Peyer's patch (tissue), 4 donors: ENCODE data around the gene EBF4. TPM values are rescaled to one million over a fixed set of nuclear protein-coding genes. Genes with fewer than 3 reads are reported as not detected.

ENCODE experiments used
- DNase-seq, 3 donors: peaks; one replicate each; pipeline ENCODE4 v3.0.0-alpha.2; 2017 to 2019
- H3K27ac ChIP-seq, 4 donors: fragments of 200-600 bp; sonication (generic); one replicate each; pipeline ENCODE4 v1.5.1; 2016 to 2019
- H3K27me3 ChIP-seq, 2 donors: fragments of 200-600 bp; sonication (generic); one replicate each; pipeline ENCODE4 v1.5.1; 2019
- H3K36me3 ChIP-seq, 3 donors: fragments of 200-600 bp; sonication (generic); one replicate each; pipeline ENCODE4 v1.5.1; 2016 to 2019
- H3K4me1 ChIP-seq, 4 donors: fragments of 200-600 bp; sonication (generic); one replicate each; pipeline ENCODE4 v1.5.1; 2016 to 2019
- H3K4me3 ChIP-seq, 4 donors: fragments of 200-600 bp; sonication (generic); 1 replicate in 3 of 4; 2 replicates in 1 of 4; pipeline ENCODE4 v1.5.1; 2016 to 2019; ENCODE audit warnings: mild to moderate bottlenecking in 1 of 4
- H3K9me3 ChIP-seq, 4 donors: fragments of 200-600 bp; sonication (generic); one replicate each; pipeline ENCODE4 v1.5.1; 2016 to 2019; ENCODE audit warnings: mild to moderate bottlenecking in 1 of 4
- POLR2A ChIP-seq, 2 donors: fragments of 450-650 bp; IDR thresholded peaks; one replicate each; pipeline ENCODE4 v1.5.1; 2017; ENCODE audit warnings: antibody characterized with exemption in 2 of 2, mild to moderate bottlenecking in 2 of 2, moderate library complexity in 2 of 2
- total RNA-seq, 4 donors: library from RNA; depleted of rRNA; stranded (reverse); fragments of >200 nt; gene quantifications; one replicate each; pipeline ENCODE4 v1.1.0, GENCODE V29; 2016
- TF ChIP-seq, protein P1 (sequence below), 6 experiments: fragments of 450-650 bp in 4 of 6; fragments of 200-600 bp in 2 of 6; sonication (generic) in 1 of 6; IDR thresholded peaks; one replicate each; pipeline ENCODE4 v1.5.1; 2017 to 2019; ENCODE audit warnings: antibody characterized with exemption in 6 of 6, mild to moderate bottlenecking in 3 of 6, moderate library complexity in 1 of 6

The EBF4 gene
- total RNA-seq, 4 donors from 2014 or later: 1.4 to 17.3 (median 5.1) TPM

DNA sequence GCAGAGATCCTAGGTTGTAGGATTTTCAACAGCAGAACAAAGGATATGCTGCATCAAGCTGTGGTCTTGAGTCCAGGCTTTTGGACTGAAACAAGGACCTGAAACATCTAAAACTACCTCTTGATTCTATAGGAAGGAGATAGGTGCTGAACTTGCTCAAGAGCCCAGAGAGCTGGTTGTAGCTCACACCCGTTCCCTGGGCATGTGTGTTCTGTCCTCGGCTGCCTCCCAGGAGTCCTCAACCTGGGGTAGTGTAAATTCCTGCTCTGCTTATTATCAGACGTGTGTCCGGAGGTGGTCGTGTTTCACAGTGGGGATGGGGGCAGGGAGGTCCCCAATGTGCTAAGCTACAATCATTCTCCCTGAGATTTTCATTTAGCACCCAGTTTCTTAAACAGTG is 35.3 kb upstream of the EBF4 start:
- Histone ChIP-seq H3K27me3 (no peaks in the 10 kb centered on the region), H3K4me3 (no peak overlapping the region), H3K9me3 (no peaks in the 10 kb centered on the region), H3K4me1 (peaks cover 0 to 19% (median 4%) of the 10 kb centered on the region in 4 donors), H3K36me3 (peaks cover 0 to 82% (median 0%) of the 10 kb centered on the region in 3 donors), H3K27ac (no peak overlapping the region)
- DNase-seq: no peak
- no peak for TF ChIP-seq POLR2A (IDR thresholded peaks at IDR 0.05)
- TF ChIP-seq, protein P1, sequence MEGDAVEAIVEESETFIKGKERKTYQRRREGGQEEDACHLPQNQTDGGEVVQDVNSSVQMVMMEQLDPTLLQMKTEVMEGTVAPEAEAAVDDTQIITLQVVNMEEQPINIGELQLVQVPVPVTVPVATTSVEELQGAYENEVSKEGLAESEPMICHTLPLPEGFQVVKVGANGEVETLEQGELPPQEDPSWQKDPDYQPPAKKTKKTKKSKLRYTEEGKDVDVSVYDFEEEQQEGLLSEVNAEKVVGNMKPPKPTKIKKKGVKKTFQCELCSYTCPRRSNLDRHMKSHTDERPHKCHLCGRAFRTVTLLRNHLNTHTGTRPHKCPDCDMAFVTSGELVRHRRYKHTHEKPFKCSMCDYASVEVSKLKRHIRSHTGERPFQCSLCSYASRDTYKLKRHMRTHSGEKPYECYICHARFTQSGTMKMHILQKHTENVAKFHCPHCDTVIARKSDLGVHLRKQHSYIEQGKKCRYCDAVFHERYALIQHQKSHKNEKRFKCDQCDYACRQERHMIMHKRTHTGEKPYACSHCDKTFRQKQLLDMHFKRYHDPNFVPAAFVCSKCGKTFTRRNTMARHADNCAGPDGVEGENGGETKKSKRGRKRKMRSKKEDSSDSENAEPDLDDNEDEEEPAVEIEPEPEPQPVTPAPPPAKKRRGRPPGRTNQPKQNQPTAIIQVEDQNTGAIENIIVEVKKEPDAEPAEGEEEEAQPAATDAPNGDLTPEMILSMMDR (IDR thresholded peaks at IDR 0.05): no peak

DNA sequence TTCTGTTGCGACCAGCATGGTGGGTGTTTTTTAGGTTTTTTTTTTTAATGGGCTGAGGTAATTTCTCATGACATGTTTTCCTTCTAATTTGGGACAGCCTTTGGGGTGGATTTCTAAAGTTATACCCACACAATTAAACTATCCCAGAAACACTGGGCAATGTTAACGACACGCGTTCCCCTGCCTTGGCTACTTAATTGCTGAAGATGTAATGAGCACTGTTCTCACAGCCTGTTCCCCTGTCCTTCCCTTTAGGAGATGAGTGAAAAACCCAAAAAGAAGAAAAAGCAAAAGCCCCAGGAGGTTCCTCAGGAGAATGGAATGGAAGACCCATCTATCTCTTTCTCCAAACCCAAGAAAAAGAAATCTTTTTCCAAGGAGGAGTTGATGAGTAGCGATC is 34.9 kb upstream of the EBF4 start:
- TF ChIP-seq POLR2A (IDR thresholded peaks at IDR 0.05): no peak
- TF ChIP-seq, protein P1 (IDR thresholded peaks at IDR 0.05): no peak

DNA sequence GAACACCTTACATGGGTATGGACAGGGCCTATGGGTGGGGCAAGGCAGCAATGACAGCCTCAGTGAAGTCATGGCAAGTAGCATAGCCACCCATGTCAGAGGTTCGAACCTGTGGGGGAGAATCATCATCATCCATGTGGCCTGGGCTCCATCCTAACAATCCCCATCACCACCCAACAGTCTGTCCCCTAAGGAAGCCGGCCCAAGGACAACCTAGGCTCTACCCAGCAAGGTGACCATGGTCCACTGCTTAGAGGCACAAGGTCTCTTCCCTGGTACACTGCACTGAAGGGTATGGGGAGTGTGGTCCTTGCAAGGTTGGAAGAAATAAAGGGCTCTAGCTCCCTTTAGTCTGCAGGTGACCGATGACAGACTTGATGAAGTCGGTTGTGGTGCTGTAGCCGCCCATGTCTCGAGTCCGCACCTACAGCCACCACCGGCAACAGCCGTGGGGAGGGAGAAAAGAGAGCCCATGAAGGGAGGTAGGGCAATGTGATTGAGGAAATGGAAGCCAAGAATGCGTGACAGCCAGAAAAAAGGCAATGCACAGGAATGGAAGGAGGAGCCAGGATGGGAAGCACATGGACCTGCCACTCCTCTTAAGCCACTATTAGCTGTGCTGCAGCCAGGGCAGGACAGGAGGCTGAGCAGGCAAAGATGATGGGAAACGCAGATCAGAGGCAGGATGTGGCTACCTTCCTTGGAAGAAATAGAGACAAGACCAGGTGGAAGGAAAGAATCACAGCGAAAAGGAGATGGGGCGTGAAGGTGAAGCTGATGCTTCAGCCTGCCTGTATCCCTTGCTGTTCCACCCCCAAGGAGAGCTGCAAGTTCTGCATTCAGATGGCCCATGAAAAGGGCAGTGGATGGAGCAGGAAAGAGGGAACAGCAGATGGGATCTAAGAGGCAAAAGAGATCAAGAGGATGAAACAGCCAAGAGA is 33.9 kb upstream of the EBF4 start:
- no peak overlapping the region for H3K4me3 ChIP-seq
- H3K36me3 ChIP-seq: peaks cover 0 to 87% (median 0%) of the 10 kb centered on the region in 3 donors
- no peaks in the 10 kb centered on the region for H3K27me3 ChIP-seq
- DNase-seq: no peak
- no peaks in the 10 kb centered on the region for H3K9me3 ChIP-seq
- no peak overlapping the region for H3K27ac ChIP-seq
- no peak for TF ChIP-seq POLR2A (IDR thresholded peaks at IDR 0.05)
- TF ChIP-seq, protein P1 (IDR thresholded peaks at IDR 0.05): no peak
- H3K4me1 ChIP-seq: peaks cover 0 to 24% (median 6%) of the 10 kb centered on the region in 4 donors

More for the DNA sequence above, 34.9 kb upstream of the EBF4 start:
- H3K27me3 ChIP-seq: no peaks in the 10 kb centered on the region
- H3K4me3 ChIP-seq: no peak overlapping the region
- H3K4me1 ChIP-seq: peaks cover 0 to 22% (median 4%) of the 10 kb centered on the region in 4 donors
- DNase-seq: no peak
- H3K27ac ChIP-seq: no peak overlapping the region
- peaks cover 0 to 87% (median 0%) of the 10 kb centered on the region in 3 donors for H3K36me3 ChIP-seq
- no peaks in the 10 kb centered on the region for H3K9me3 ChIP-seq

DNA sequence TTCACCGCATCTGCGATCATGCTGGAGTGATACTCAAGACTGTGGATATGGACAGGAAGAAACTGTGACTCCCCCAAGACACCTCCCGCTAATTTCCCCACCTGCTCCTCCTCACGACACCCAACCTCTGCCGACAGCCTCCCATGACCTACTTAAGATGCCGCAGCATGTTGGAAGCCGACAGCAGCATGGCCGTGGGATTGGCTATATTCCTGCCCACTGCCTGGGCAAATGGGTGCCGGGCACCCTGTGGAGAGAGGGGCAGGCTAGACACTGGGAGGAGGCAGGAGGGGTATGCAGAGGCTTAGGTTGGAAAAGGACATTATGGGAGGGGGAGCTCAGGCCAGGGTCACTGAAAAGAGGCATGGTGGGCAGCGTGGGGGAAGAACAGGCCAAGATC is 33.0 kb upstream of the EBF4 start:
- TF ChIP-seq POLR2A (IDR thresholded peaks at IDR 0.05): no peak
- TF ChIP-seq, protein P1 (IDR thresholded peaks at IDR 0.05): no peak
- Histone ChIP-seq H3K36me3 (peaks cover 0 to 81% (median 0%) of the 10 kb centered on the region in 3 donors), H3K4me1 (peaks cover 0 to 16% (median 5%) of the 10 kb centered on the region in 4 donors), H3K27ac (no peak overlapping the region), H3K9me3 (no peaks in the 10 kb centered on the region), H3K4me3 (no peak overlapping the region), H3K27me3 (no peaks in the 10 kb centered on the region)
- DNase-seq: no peak

DNA sequence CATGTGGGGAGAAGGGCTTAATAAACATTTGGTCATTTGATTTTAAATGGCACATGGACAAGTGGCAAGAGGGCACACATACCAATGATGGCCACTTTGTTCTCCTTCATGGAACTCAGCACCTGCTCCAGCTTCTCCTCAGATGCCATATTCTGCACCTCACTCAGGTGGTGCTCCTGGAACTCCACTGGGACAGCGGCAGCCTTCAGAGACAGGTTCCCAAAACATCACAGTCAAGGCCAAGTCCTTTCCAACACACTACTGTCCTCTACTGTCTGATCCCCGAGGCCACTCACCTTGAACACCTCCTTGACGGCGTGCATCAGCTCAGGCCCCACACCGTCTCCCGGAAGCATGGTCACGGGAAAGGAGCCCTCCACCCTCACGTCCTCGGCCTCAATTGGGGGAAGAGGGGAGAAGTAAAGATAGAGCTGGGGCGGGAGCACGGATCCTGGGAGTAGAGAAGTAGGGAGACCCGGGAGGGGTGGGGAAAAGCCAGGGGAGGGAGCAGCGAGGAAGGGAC is 29.2 kb upstream of the EBF4 start:
- peak overlapping the region; percentile 73 to 92 (median 82) for H3K27ac ChIP-seq
- peak overlapping the region; percentile 73 to 91 (median 84) for H3K4me3 ChIP-seq
- H3K27me3 ChIP-seq: no peaks in the 10 kb centered on the region
- DNase-seq: no peak
- peaks cover 0 to 42% (median 0%) of the 10 kb centered on the region in 3 donors for H3K36me3 ChIP-seq
- TF ChIP-seq, protein P1 (IDR thresholded peaks at IDR 0.05): no peak
- TF ChIP-seq POLR2A (IDR thresholded peaks at IDR 0.05): no peak
- H3K9me3 ChIP-seq: no peaks in the 10 kb centered on the region
- peaks cover 0 to 11% (median 6%) of the 10 kb centered on the region in 4 donors for H3K4me1 ChIP-seq
